Prostate gland (tissue), 2 donors: ENCODE data around the gene DYNC2LI1. TPM values are rescaled to one million over a fixed set of nuclear protein-coding genes. Genes with fewer than 3 reads are reported as not detected.

Source experiments
- DNase-seq: peaks from one replicate; pipeline ENCODE4 v3.0.0-alpha.2; 2019; ENCODE audit warnings: low spot score
- H3K27ac ChIP-seq, 2 donors: fragments of 200-600 bp; sonication (generic); 2 replicates each; pipeline ENCODE4 v1.5.1; 2017 to 2019
- H3K27me3 ChIP-seq: fragments of 200-600 bp; sonication (generic); replicated peaks from 2 replicates; pipeline ENCODE4 v1.5.1; 2019; ENCODE audit not compliant: insufficient read depth
- H3K36me3 ChIP-seq, 2 donors: fragments of 200-600 bp; sonication (generic); 1 replicate in 1 of 2; 2 replicates in 1 of 2; pipeline versions ENCODE4 v1.5.1 to v1.8.1; 2017 to 2019
- H3K4me1 ChIP-seq: fragments of 200-600 bp; sonication (generic); replicated peaks from 2 replicates; pipeline ENCODE4 v1.5.1; 2019
- H3K4me3 ChIP-seq, 2 donors: fragments of 200-600 bp; sonication (generic); 2 replicates each; pipeline ENCODE4 v1.5.1; 2017 to 2019
- H3K9me3 ChIP-seq: fragments of 200-600 bp; sonication (generic); 2 replicates; pipeline ENCODE4 v1.5.1; 2017
- CTCF ChIP-seq, 4 experiments: fragments of 200-600 bp in 2 of 4; fragments of 450-650 bp in 2 of 4; sonication (generic) in 2 of 4; IDR thresholded peaks; 1 replicate in 3 of 4; 2 replicates in 1 of 4; pipeline ENCODE4 v1.5.1; 2016 to 2019; ENCODE audit warnings: antibody characterized with exemption in 4 of 4, mild to moderate bottlenecking in 2 of 4, moderate library complexity in 2 of 4
- POLR2A ChIP-seq: fragments of 450-650 bp; IDR thresholded peaks from one replicate; pipeline ENCODE4 v1.6.1; 2016; ENCODE audit warnings: antibody characterized with exemption, mild to moderate bottlenecking
- POLR2AphosphoS5 ChIP-seq: sonication (generic); formaldehyde crosslinking; IDR thresholded peaks from one replicate; pipeline ENCODE4 v1.6.1; 2017; ENCODE audit warnings: antibody characterized with exemption
- WGBS: methylation state at CpG from one replicate; pipeline ENCODE4 v1.1.5; 2018; 5-methylcytosine and 5-hydroxymethylcytosine counted together
- intact Hi-C: fragments of 100-400 bp; cut with DNase I; formaldehyde crosslinking; loops from one replicate; pipeline ENCODE4 v1.14.2; 2022
- total RNA-seq, 2 donors: library from RNA; depleted of rRNA; stranded (reverse); fragments of >200 nt; gene quantifications; one replicate each; pipeline ENCODE4 v1.1.0, GENCODE V29; 2016

The DYNC2LI1 gene
- total RNA-seq, 2 donors from 2014 or later, result 26.1 to 27.3 TPM

GRCh38 chr2:43842866-43843226 lies 69.0 kb downstream of the DYNC2LI1 start:
- no peak for DNase-seq
- no peak overlapping the region for H3K27ac ChIP-seq
- H3K9me3 ChIP-seq, result no peaks in the 10 kb centered on the region
- H3K4me1 ChIP-seq, result no peaks in the 10 kb centered on the region
- WGBS, result 83% methylated on average over 9 of the region's 9 CpGs
- no peaks in the 10 kb centered on the region for H3K36me3 ChIP-seq
- H3K27me3 ChIP-seq, result no peaks in the 10 kb centered on the region
- TF ChIP-seq POLR2AphosphoS5 (no peak), CTCF (IDR thresholded peaks at IDR 0.05) (no peak), POLR2A (no peak)
- H3K4me3 ChIP-seq, result no peak overlapping the region
- intact Hi-C loops, result no loop called here

- Histone ChIP-seq H3K9me3 (no peaks in the 10 kb centered on the region), H3K4me3 (no peak overlapping the region), H3K27ac (no peak overlapping the region), H3K4me1 (no peaks in the 10 kb centered on the region), H3K36me3 (no peaks in the 10 kb centered on the region), H3K27me3 (no peaks in the 10 kb centered on the region)
- 90% methylated on average over 1 of the region's 1 CpG for WGBS
- TF ChIP-seq POLR2A, result no peak
- no peak for TF ChIP-seq CTCF (IDR thresholded peaks at IDR 0.05)
- TF ChIP-seq POLR2AphosphoS5, result no peak
- intact Hi-C loops, result no loop called here
- DNase-seq, result no peak
These were observed 71.3 kb downstream of the DYNC2LI1 start for GRCh38 chr2:43845181-43845580.

- H3K36me3 ChIP-seq, result no peaks in the 10 kb centered on the region
- no peaks in the 10 kb centered on the region for H3K9me3 ChIP-seq
- no peak overlapping the region for H3K27ac ChIP-seq
- no peak for TF ChIP-seq POLR2AphosphoS5
- no peak for TF ChIP-seq POLR2A
- no peak for TF ChIP-seq CTCF (IDR thresholded peaks at IDR 0.05)
- intact Hi-C loops, result no loop called here
- no peak overlapping the region for H3K4me3 ChIP-seq
- H3K27me3 ChIP-seq, result no peaks in the 10 kb centered on the region
- 93% methylated on average over 5 of the region's 5 CpGs for WGBS
- H3K4me1 ChIP-seq, result no peaks in the 10 kb centered on the region
- no peak for DNase-seq
These were observed 72.4 kb downstream of the DYNC2LI1 start for GRCh38 chr2:43846140-43846793.

GRCh38 chr2:43848214-43848613 lies 74.4 kb downstream of the DYNC2LI1 start:
- no peaks in the 10 kb centered on the region for H3K36me3 ChIP-seq
- no peak overlapping the region for H3K4me3 ChIP-seq
- 45% methylated on average over 1 of the region's 1 CpG for WGBS
- H3K4me1 ChIP-seq, result no peaks in the 10 kb centered on the region
- H3K27me3 ChIP-seq, result no peaks in the 10 kb centered on the region
- H3K27ac ChIP-seq, result no peak overlapping the region
- DNase-seq, result no peak
- no peaks in the 10 kb centered on the region for H3K9me3 ChIP-seq
- TF ChIP-seq POLR2A (no peak), POLR2AphosphoS5 (no peak), CTCF (IDR thresholded peaks at IDR 0.05) (no peak)
- intact Hi-C loops, result no loop called here
